ENCODE measurements around the gene PLXNA4. TPM values are rescaled to one million over a fixed set of nuclear protein-coding genes. Genes with fewer than 3 reads are reported as not detected.

PLXNA4 gene
- total and polyA plus RNA-seq, 2 donors (not counting 1 experiment from before 2014, with no cell fraction given): not detected

GRCh38 chr7:132181946-132182685 is 394.2 kb downstream of the PLXNA4 start:
- no peak overlapping the region for H3K9ac ChIP-seq (ENCODE audit: low read length)
- POLR2A ChIA-PET: no interaction called here
- no peak for ATAC-seq (ENCODE audit: low read depth)

More at GRCh38 chr7:132181946-132182685, 394.2 kb downstream of the PLXNA4 start:
- no peak overlapping the region for H3K27ac Mint-ChIP-seq
- Histone ChIP-seq H3K36me3 (replicated peaks in 1 of 2; ENCODE audit: control extremely low read depth in 1 of 2, control insufficient read depth in 1 of 2, extremely low read depth in 1 of 2, insufficient read depth in 2 of 2, low read length in 1 of 2) (no peaks in the 10 kb centered on the region), H4K20me1 (ENCODE audit: control insufficient read depth, insufficient read depth, low read length, poor library complexity, severe bottlenecking) (no peaks in the 10 kb centered on the region), H3K79me2 (ENCODE audit: control insufficient read depth, insufficient read depth, low read length) (no peaks in the 10 kb centered on the region), H3K4me2 (replicated peaks; ENCODE audit: low read depth, low read length, poor library complexity, severe bottlenecking) (no peak overlapping the region), H3K27ac (ENCODE audit: low read length in 2 of 2) (no peak overlapping the region), H3K4me1 (ENCODE audit: control insufficient read depth in 2 of 2, insufficient read depth in 2 of 2, low read length in 2 of 2) (no peaks in the 10 kb centered on the region), H3K9me3 (ENCODE audit: control extremely low read depth in 1 of 3, control insufficient read depth in 2 of 3, insufficient read depth in 1 of 3, low read length in 2 of 3) (peaks cover 0 to 20% (median 0%) of the 10 kb centered on the region in 3 donors), H3K4me3 (ENCODE audit: control extremely low read depth in 1 of 5, extremely low read depth in 1 of 5, insufficient read depth in 1 of 5, low read depth in 2 of 5, low read length in 4 of 5) (no peak overlapping the region), H3K27me3 (replicated peaks in 1 of 4; ENCODE audit: control extremely low read depth in 1 of 4, control insufficient read depth in 3 of 4, insufficient read depth in 4 of 4, low read length in 3 of 4) (no peaks in the 10 kb centered on the region), H2AFZ (ENCODE audit: insufficient read depth, low read depth, low read length, poor library complexity, severe bottlenecking) (no peak overlapping the region)
- H3K4me1 Mint-ChIP-seq: no peaks in the 10 kb centered on the region
- TF ChIP-seq EZH2 (IDR thresholded peaks at IDR 0.05; ENCODE audit: borderline replicate concordance, insufficient read depth, low read depth, low read length, poor library complexity, severe bottlenecking): no peak
- TF ChIP-seq CTCF (IDR thresholded peaks at IDR 0.05): no peak
- H3K27me3 Mint-ChIP-seq: no peaks in the 10 kb centered on the region
- intact Hi-C loops (cut with micrococcal nuclease): no loop called here
- DNase-seq: no peak
- WGBS (ENCODE audit: insufficient coverage): 89% methylated on average over 6 of the region's 9 CpGs
- no peak overlapping the region for H3K4me3 Mint-ChIP-seq
- peaks cover 3% of the 10 kb centered on the region for H3K9me3 Mint-ChIP-seq (ENCODE audit: insufficient read depth)
- CTCF ChIA-PET: no interaction called here

Measured in B cell (primary cell).